Measurements from ENCODE around the gene FHIT. TPM values are rescaled to one million over a fixed set of nuclear protein-coding genes. Genes with fewer than 3 reads are reported as not detected.

FHIT gene
- total RNA-seq, 1 experiment from 2014 or later, result 9.8 TPM

- Histone ChIP-seq H3K9me3 (ENCODE audit: insufficient read depth, low read depth) (no peaks in the 10 kb centered on the region), H3K79me2 (ENCODE audit: low read depth) (no peaks in the 10 kb centered on the region), H4K20me1 (ENCODE audit: insufficient read depth) (no peaks in the 10 kb centered on the region), H3K36me3 (ENCODE audit: low read depth) (no peaks in the 10 kb centered on the region), H3K4me2 (no peak overlapping the region), H3K4me3 (no peak overlapping the region), H3K9me2 (ENCODE audit: insufficient read depth) (no peaks in the 10 kb centered on the region; the same call in 1 of the 2 replicates), H3K27ac (no peak overlapping the region), H3F3A (ENCODE audit: insufficient read depth, low read depth) (no peaks in the 10 kb centered on the region), H2AFZ (no peak overlapping the region), H3K27me3 (ENCODE audit: insufficient read depth, low read depth) (no peaks in the 10 kb centered on the region), H3K4me1 (replicated peaks; ENCODE audit: insufficient read depth) (no peaks in the 10 kb centered on the region)
- CTCF ChIA-PET, result no interaction called here
- POLR2A ChIA-PET (ENCODE audit: unreplicated experiment), result no interaction called here
- TF ChIP-seq EZH2 (IDR thresholded peaks at IDR 0.05; ENCODE audit: low read depth), result no peak
- no peak for TF ChIP-seq CTCF (conservative IDR thresholded peaks at IDR 0.05)
- intact Hi-C loops (cut with micrococcal nuclease; ENCODE audit: unreplicated experiment), result no loop called here
- no TSS peak for BruUV-seq (replicated peaks)
- DNase-seq, result no peak
These were observed 1330.4 kb downstream of the FHIT start for GRCh38 chr3:59920822-59921221.

- Histone ChIP-seq H3K27ac (no peak overlapping the region), H3K36me3 (ENCODE audit: low read depth) (no peaks in the 10 kb centered on the region), H3K79me2 (ENCODE audit: low read depth) (no peaks in the 10 kb centered on the region), H3F3A (ENCODE audit: insufficient read depth, low read depth) (no peaks in the 10 kb centered on the region), H3K27me3 (ENCODE audit: insufficient read depth, low read depth) (no peaks in the 10 kb centered on the region), H3K4me2 (no peak overlapping the region), H3K4me3 (no peak overlapping the region), H3K9me2 (ENCODE audit: insufficient read depth) (no peaks in the 10 kb centered on the region; the same call in 1 of the 2 replicates), H2AFZ (no peak overlapping the region), H3K9me3 (ENCODE audit: insufficient read depth, low read depth) (no peaks in the 10 kb centered on the region), H3K4me1 (replicated peaks; ENCODE audit: insufficient read depth) (no peaks in the 10 kb centered on the region), H4K20me1 (ENCODE audit: insufficient read depth) (no peaks in the 10 kb centered on the region)
- intact Hi-C loops (cut with micrococcal nuclease; ENCODE audit: unreplicated experiment), result no loop called here
- BruUV-seq (replicated peaks), result no TSS peak
- no peak for DNase-seq
- ChIA-PET POLR2A (ENCODE audit: unreplicated experiment) (no interaction called here), CTCF (no interaction called here)
- no peak for TF ChIP-seq EZH2 (IDR thresholded peaks at IDR 0.05; ENCODE audit: low read depth)
- TF ChIP-seq CTCF (conservative IDR thresholded peaks at IDR 0.05), result no peak
These were observed 1331.7 kb downstream of the FHIT start for GRCh38 chr3:59919586-59919985.

- CTCF ChIA-PET, result no interaction called here
- Histone ChIP-seq H3K27ac (no peak overlapping the region), H3F3A (ENCODE audit: insufficient read depth, low read depth) (no peaks in the 10 kb centered on the region), H2AFZ (no peak overlapping the region), H3K9me3 (ENCODE audit: insufficient read depth, low read depth) (no peaks in the 10 kb centered on the region), H3K79me2 (ENCODE audit: low read depth) (no peaks in the 10 kb centered on the region), H3K9me2 (ENCODE audit: insufficient read depth) (no peaks in the 10 kb centered on the region), H3K4me1 (replicated peaks; ENCODE audit: insufficient read depth) (no peaks in the 10 kb centered on the region), H3K4me3 (no peak overlapping the region), H3K27me3 (ENCODE audit: insufficient read depth, low read depth) (no peaks in the 10 kb centered on the region), H3K36me3 (ENCODE audit: low read depth) (no peaks in the 10 kb centered on the region), H3K4me2 (no peak overlapping the region), H4K20me1 (ENCODE audit: insufficient read depth) (no peaks in the 10 kb centered on the region)
- TF ChIP-seq CTCF (conservative IDR thresholded peaks at IDR 0.05) (no peak), EZH2 (IDR thresholded peaks at IDR 0.05; ENCODE audit: low read depth) (no peak)
- POLR2A ChIA-PET (ENCODE audit: unreplicated experiment), result no interaction called here
- intact Hi-C loops (cut with micrococcal nuclease; ENCODE audit: unreplicated experiment), result no loop called here
- DNase-seq, result no peak
- BruUV-seq (replicated peaks), result no TSS peak
These were observed 1337.0 kb downstream of the FHIT start for GRCh38 chr3:59914251-59914650.

All from PC-9 (cell line).